Stimulated activated CD8-positive, alpha-beta memory T cell treated with anti-CD3 and anti-CD28 coated beads, Interleukin-12 subunit alpha, Interleukin-12 subunit beta, amount 100 ng/mL, for 24 hours (primary cell): ENCODE data around the gene CXXC4.

Experiments used
- DNase-seq: peaks from one replicate; pipeline ENCODE4 v3.0.0-alpha.2; 2020; ENCODE audit errors: extremely low read depth

The CXXC4 gene

GRCh38 chr4:104494822-104495559 is at the start of gene CXXC4:
TSS of gene CXXC4 (minus strand) at chr4:104494894. CDS start at chr4:104491802, 3,092 bp downstream.
- no peak for DNase-seq

- no peak for DNase-seq
Measured at GRCh38 chr4:104533156-104533555, 38.5 kb upstream of the CXXC4 start.

GRCh38 chr4:104532677-104533076 is 38.0 kb upstream of the CXXC4 start:
- DNase-seq, result no peak

GRCh38 chr4:104531390-104531789 is 36.7 kb upstream of the CXXC4 start:
- no peak for DNase-seq

- DNase-seq, result no peak
Measured at GRCh38 chr4:104530426-104530825, 35.7 kb upstream of the CXXC4 start.

- no peak for DNase-seq
Measured at GRCh38 chr4:104524591-104524990, 29.9 kb upstream of the CXXC4 start.

GRCh38 chr4:104524026-104524425 is 29.3 kb upstream of the CXXC4 start:
- DNase-seq, result no peak

GRCh38 chr4:104519588-104519987 is 24.9 kb upstream of the CXXC4 start:
- no peak for DNase-seq

- no peak for DNase-seq
Measured at GRCh38 chr4:104516884-104517283, 22.2 kb upstream of the CXXC4 start.

- no peak for DNase-seq
Measured at GRCh38 chr4:104508224-104508623, 13.5 kb upstream of the CXXC4 start.

GRCh38 chr4:104507112-104507511 is 12.4 kb upstream of the CXXC4 start:
- DNase-seq, result no peak

GRCh38 chr4:104504536-104504935 is 9.8 kb upstream of the CXXC4 start:
- no peak for DNase-seq

GRCh38 chr4:104502471-104502870 is 7.8 kb upstream of the CXXC4 start:
- DNase-seq, result no peak

GRCh38 chr4:104501290-104501689 is 6.6 kb upstream of the CXXC4 start:
- no peak for DNase-seq

GRCh38 chr4:104500442-104500841 is 5.7 kb upstream of the CXXC4 start:
- no peak for DNase-seq

GRCh38 chr4:104494185-104494584 is 509 bp downstream of the CXXC4 start:
- no peak for DNase-seq

- DNase-seq, result no peak
Measured at GRCh38 chr4:104493081-104493831, 1.4 kb downstream of the CXXC4 start.

- no peak for DNase-seq
Measured at GRCh38 chr4:104492183-104492771, 2.4 kb downstream of the CXXC4 start.

- no peak for DNase-seq
Measured at GRCh38 chr4:104491481-104492182, 3.1 kb downstream of the CXXC4 start.

- no peak for DNase-seq
Measured at GRCh38 chr4:104490770-104491480, 3.8 kb downstream of the CXXC4 start.

GRCh38 chr4:104490096-104490769 is 4.5 kb downstream of the CXXC4 start:
- DNase-seq, result no peak
